Measurements from ENCODE around the gene LRBA. TPM values are rescaled to one million over a fixed set of nuclear protein-coding genes. Genes with fewer than 3 reads are reported as not detected.
A peak's percentile ranks its signal among the peaks of the same experiment; 100 is the strongest.

Gene LRBA
- total and polyA plus RNA-seq, 12 donors: 6.2 to 31.2 (median 23.9) TPM

DNA sequence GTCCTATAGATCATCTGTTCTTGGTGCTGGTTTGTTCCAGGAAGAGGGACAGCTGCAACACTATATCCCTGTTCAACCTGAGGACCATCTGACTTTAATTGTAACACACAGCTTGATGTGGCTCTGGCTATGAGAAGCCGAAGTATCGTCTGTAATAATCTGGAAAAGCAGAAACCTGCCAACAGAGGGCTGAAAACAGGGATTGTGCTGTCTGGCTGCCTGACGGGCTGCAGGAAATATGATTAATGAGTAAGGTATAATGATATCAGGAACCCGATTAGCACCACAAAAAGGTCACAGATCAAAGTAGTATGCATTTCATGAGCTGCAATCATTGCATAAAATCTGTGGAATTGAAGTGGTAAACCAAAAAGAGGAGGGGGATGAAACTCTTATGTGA, 603.6 kb downstream of the LRBA start:
- 61 to 67% methylated on average over 4 of the region's 4 CpGs for WGBS, 2 donors
- intact Hi-C loops (cut with DNase I): no loop called here
- Histone ChIP-seq H3K27me3 (no peaks in the 10 kb centered on the region), H3K4me3 (no peak overlapping the region), H3K27ac (no peak overlapping the region), H3K4me1 (no peaks in the 10 kb centered on the region), H3K9me3 (peaks cover 0 to 6% (median 0%) of the 10 kb centered on the region in 11 donors), H3K36me3 (peaks cover 0 to 11% (median 0%) of the 10 kb centered on the region in 9 donors)
- TF ChIP-seq, protein P1, sequence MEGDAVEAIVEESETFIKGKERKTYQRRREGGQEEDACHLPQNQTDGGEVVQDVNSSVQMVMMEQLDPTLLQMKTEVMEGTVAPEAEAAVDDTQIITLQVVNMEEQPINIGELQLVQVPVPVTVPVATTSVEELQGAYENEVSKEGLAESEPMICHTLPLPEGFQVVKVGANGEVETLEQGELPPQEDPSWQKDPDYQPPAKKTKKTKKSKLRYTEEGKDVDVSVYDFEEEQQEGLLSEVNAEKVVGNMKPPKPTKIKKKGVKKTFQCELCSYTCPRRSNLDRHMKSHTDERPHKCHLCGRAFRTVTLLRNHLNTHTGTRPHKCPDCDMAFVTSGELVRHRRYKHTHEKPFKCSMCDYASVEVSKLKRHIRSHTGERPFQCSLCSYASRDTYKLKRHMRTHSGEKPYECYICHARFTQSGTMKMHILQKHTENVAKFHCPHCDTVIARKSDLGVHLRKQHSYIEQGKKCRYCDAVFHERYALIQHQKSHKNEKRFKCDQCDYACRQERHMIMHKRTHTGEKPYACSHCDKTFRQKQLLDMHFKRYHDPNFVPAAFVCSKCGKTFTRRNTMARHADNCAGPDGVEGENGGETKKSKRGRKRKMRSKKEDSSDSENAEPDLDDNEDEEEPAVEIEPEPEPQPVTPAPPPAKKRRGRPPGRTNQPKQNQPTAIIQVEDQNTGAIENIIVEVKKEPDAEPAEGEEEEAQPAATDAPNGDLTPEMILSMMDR (IDR thresholded peaks at IDR 0.05): no peak
- ATAC-seq (no peak), DNase-seq (no peak)

DNA sequence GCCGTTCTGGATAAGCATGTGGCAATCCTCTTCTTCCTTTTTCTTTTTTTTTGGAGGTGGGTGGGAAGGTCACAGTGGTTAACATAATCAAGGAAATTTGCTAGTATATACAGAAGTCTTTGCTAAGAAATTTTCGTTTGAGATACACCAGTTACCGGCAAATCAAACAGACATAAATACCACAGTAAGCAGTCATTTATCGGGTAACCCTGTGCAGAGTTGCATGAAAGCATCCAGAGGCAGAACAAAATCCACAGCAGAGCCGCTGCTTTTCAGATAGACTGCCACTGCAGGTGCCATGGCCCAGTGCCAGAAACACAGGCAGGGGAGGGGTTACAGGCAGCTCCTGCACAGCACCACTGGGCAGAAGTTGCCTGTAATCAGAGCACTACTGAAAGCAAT, 612.2 kb downstream of the LRBA start:
- no peaks in the 10 kb centered on the region for H3K36me3 ChIP-seq
- WGBS, 2 donors: 43 to 48% methylated on average over 5 of the region's 5 CpGs
- H3K9me3 ChIP-seq: no peaks in the 10 kb centered on the region
- ATAC-seq (peak in 4 of 8 donors; percentile 51 to 75 (median 62)), DNase-seq (peak; percentile 42 to 49)
- TF ChIP-seq, protein P1 (IDR thresholded peaks at IDR 0.05): no peak
- no peaks in the 10 kb centered on the region for H3K27me3 ChIP-seq
- H3K4me3 ChIP-seq: no peak overlapping the region
- H3K27ac ChIP-seq: no peak overlapping the region
- peaks cover 0 to 5% (median 0%) of the 10 kb centered on the region in 9 donors for H3K4me1 ChIP-seq
- intact Hi-C loops (cut with DNase I): no loop called here

DNA sequence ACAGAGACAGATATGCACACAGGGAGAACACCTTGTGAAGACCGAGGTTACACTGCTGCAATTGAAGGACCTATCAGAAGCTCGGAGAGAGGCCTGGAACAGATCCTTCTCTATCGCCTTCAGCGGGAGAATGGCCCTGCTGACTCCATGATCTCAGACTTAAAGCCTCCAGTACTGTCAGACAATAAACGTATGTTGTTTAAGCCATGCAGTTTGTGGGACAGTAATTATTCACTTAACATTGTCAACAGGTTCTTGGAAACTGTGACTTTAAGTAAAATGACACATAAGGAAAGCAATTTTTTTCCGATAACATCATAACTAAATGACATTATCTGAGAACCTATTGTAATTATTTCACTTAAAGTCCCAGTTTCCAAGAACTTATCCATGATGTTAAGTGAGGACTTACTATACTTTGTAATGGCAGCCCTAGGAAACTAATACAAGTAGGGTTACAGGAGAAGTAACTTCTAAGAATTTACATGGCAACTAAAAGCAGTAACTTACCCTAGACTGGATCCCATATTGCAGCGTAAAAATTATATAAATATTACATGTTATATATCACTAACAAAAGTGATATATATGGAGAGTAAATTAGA, 613.9 kb downstream of the LRBA start:
- WGBS, 2 donors: 94% methylated on average over 7 of the region's 7 CpGs
- Histone ChIP-seq H3K4me1 (peaks cover 0 to 5% (median 0%) of the 10 kb centered on the region in 9 donors), H3K36me3 (peaks cover 0 to 4% (median 0%) of the 10 kb centered on the region in 9 donors), H3K27me3 (no peaks in the 10 kb centered on the region), H3K27ac (no peak overlapping the region), H3K9me3 (no peaks in the 10 kb centered on the region), H3K4me3 (no peak overlapping the region)
- DNase-seq: no peak
- TF ChIP-seq, protein P1 (IDR thresholded peaks at IDR 0.05): no peak
- intact Hi-C loops (cut with DNase I): no loop called here
- ATAC-seq: no peak

DNA sequence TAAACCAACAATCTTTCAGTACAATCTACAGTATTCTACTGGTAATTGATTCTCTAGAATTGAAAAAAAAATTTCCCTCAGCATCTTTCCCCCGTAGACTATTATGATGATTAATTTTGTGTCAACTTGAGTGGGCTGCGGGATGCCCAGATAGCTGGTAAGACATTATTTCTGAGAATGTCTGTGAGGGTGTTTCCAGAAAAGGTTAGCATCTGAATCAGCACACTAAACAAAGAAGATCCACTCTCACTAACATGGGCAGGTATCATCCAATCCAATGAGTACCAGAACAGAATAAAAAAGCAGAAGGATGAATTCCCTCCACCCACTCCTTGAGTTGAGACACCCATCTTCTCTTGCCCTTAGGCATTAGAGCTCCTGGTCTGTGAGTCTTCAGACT, 619.2 kb downstream of the LRBA start:
- intact Hi-C loops (cut with DNase I): no loop called here
- peaks cover 0 to 19% (median 3%) of the 10 kb centered on the region in 11 donors for H3K9me3 ChIP-seq
- DNase-seq (no peak), ATAC-seq (no peak)
- WGBS, 2 donors: 48 to 71% methylated on average over 2 of the region's 2 CpGs
- H3K4me3 ChIP-seq: no peak overlapping the region
- no peaks in the 10 kb centered on the region for H3K4me1 ChIP-seq
- H3K27ac ChIP-seq: no peak overlapping the region
- H3K27me3 ChIP-seq: no peaks in the 10 kb centered on the region
- peaks cover 0 to 4% (median 0%) of the 10 kb centered on the region in 9 donors for H3K36me3 ChIP-seq
- TF ChIP-seq, protein P1 (IDR thresholded peaks at IDR 0.05): no peak
